GM21367 (cell line): Measurements from ENCODE around the gene LACTB.
A peak's percentile ranks its signal among the peaks of the same experiment; 100 is the strongest.

Experiments
- ATAC-seq: cut with Tn5 transposase; IDR thresholded peaks from one replicate; pipeline ENCODE4 v1.9.1; 2021; ENCODE audit not compliant: unreplicated experiment

Gene LACTB

GRCh38 chr15:63166219-63166618 is 44.6 kb downstream of the LACTB start:
- no peak for ATAC-seq

- ATAC-seq, result no peak
Observed at GRCh38 chr15:63169788-63170187, 48.1 kb downstream of the LACTB start.

- ATAC-seq, result no peak
Observed at GRCh38 chr15:63172376-63172775, 50.7 kb downstream of the LACTB start.

- ATAC-seq, result no peak
Observed at GRCh38 chr15:63172851-63173451, 51.3 kb downstream of the LACTB start.

GRCh38 chr15:63176302-63176701 is 54.6 kb downstream of the LACTB start:
- no peak for ATAC-seq

GRCh38 chr15:63178034-63178433 is 56.4 kb downstream of the LACTB start:
- ATAC-seq, result no peak

DNA sequence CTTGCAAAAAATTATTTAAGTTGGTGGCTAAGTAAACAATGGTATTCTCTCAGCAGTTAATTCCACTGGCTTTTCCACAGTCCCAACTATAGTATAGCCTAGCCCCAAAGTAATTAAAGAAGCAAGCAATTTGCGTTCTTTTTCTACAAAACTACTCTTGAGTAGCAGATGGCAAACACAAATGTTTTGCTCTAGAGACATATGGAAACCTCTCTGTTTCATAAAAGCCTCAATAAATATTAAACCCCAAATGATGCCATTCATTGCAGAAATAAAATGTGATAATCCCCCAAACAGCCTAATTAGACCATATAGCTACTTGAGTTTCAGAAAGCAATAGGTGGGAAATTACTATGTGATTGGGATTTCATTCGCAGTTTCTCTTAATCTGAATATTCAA is 59.1 kb downstream of the LACTB start:
- no peak for ATAC-seq

- ATAC-seq, result no peak
Observed at GRCh38 chr15:63181648-63182047, 60.0 kb downstream of the LACTB start.

DNA sequence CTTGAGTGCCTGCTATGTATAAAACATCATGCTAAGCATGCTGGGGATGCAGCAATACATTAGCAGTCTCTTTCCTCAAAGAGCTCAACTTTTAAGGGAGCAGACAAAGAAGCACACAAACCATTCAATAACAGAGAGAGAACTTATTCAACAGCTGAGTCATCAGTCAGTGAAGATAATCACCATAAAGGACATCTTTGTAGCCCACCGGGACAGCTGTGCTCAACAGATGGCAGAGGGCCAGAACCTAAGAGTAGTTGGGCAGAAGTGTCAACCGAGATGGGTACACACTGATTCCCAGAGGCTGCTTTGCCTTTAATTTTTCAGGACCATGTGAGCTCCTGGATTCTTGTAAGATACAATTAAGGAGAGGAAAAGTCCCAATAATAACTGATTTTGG is 63.5 kb downstream of the LACTB start:
- ATAC-seq, result no peak

DNA sequence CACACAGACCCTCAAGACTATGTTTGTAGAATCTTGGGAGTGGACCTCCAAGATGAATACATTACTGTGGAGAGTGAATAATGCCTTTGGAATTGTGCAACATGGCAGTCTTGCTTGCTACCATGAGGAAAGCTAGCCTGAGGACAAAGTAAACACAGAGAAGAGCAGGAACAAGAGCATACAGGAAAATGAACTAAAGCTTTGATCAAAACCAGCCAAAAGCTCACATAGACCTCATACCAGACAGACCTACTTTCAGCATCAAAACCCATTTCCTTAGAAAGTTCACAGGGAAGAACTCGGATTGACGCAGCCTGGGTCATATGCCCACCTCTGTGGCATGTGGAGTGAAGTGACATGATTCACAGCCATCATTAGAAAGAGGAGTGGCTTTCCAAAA is 64.4 kb downstream of the LACTB start:
- ATAC-seq, result no peak

DNA sequence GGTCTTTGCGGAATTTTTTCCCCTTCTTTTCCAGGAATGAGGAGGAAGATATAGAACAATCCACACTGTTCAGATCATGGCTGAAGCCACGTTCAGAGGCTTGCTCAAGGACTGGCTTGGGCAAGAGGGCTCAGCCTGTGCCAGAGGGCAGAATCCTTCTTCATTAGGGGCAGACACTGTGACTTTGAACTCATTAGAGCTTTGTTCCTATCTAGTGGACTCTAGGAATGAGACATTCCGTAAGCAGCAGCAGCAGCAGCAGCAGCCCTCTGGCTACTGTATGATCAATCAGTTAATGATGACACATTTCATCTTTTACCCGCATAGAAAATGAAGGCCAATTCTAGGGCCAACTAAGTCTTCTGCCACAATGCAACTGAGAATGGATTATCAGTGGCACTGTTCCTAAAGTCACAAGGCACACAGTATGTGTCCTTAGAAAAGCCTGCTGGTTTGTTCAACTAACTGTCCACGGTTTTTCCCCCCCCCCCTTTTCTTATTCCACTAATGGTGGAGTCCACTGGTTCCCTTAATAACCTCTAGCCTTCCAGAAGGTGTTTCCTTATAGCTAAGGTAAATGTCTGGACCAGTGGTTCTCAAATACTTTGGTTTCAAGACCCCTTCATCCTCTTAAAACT is 66.0 kb downstream of the LACTB start:
- ATAC-seq, result no peak

DNA sequence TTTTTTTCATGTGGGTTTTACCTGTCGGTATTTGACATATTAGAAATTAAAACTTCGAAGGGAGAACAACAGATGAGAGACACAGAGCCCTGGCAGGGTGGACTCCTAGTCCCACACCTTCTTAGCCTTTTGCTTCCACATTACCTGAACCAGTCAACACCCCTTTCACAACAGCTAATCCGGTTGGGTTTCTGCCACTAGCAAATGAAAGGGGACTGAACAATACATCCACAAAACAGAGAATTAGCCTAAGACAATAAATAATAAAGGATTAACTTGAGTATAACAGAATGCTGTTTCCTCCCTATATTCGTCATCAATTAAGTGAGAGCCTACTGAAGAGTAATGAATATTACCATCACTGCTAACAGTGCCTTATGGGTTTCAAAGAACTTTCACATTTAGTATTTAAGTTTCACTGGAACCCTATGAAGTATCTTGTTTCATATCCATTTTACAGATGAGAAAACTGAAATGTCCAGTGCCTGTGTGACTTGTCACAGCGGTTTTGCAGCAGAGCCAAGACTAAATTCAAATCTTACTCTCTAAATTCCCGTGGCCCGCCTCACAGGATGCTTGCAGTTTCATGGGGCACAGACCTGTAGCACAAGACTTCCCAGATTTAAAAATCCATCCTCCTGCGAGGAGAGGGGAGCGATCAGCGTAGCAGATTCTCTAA is 66.7 kb downstream of the LACTB start:
- no peak for ATAC-seq

DNA sequence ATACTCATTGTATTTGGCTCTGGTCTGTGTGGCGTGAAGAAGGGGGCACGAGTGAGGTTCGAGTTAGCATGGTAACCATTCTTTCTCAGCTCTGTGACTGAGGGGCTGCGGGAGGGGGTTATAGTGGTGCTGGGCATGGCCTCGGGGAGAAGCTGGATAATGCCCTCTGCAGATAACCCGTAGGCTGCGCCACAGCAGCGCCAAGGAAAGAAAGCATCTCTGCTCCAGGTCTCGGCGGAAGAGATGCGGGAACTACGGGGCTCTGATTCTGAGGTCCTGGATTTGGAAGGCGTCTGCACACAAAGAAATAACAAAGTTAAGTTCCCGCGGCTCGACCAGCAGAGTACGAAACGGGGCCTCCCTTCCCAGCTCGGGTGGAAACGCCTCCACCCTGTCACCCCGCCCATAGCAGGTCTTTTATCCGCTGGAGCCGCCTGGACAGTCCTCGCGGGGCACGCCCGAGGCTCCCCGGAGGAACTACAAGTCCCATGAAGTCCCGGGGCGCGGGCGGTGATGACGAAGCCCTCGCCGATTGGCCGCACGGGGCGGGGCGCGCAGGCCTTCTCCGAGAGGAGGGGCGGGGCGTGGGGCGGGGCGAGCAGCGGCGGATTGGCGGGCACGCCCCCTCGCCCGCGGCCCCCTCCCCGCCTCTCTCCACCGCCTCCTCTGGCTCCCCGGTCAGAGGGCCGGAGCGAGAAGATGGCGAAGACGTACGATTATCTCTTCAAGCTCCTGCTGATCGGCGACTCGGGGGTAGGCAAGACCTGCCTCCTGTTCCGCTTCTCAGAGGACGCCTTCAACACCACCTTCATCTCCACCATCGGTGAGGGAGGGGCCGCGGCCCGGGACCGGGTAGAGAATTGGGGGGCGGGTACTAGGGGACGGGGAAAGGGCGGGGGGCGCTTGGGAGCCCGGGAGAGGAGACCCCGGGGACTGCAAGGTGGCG is 67.5 kb downstream of the LACTB start, which contains the start of gene RAB8B:
Gene RAB8B, plus strand, starts transcription at position 681 of the 946 bp plus-strand sequence. Its CDS starts 19 bp downstream, at position 700.
- ATAC-seq, result peak; percentile 62

DNA sequence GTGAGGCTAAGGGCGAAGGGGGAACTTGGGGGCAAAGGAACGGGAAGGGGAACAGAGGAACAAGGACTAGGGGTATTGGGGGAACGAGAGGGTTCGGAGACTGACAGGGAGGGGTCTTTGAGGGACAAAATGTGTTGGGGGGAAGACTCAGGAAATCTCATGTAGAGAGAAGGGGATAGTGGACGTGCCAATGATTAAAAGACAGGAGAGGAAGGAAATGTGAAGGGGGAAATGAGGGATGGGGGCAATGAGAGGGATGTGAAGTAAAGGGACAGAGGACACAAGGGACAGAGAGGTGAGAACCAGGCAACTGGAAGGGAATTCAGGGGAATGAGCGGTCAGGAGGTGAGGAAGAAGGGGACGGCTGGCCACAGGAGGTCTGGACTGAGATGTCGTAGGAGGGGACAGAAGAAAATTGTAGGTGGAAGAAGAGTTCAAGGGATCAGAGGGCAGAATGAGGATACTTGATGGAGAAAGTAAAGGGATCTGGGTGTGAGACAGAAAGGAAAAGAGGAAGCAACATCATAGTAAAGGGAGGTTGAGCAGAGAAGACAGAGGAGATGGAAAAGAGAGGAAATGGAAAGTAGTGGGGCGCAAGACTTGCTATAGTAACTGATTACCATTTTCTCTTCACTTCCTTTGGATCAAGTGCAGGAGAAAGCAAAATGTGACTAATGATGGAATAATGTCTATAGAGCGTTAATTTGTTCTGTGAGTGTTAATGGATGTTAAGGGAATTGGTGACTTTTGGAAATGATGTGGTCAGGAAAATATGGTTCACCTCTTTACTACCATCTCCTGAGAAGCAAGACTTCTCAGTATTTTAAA is 68.5 kb downstream of the LACTB start:
- no peak for ATAC-seq

DNA sequence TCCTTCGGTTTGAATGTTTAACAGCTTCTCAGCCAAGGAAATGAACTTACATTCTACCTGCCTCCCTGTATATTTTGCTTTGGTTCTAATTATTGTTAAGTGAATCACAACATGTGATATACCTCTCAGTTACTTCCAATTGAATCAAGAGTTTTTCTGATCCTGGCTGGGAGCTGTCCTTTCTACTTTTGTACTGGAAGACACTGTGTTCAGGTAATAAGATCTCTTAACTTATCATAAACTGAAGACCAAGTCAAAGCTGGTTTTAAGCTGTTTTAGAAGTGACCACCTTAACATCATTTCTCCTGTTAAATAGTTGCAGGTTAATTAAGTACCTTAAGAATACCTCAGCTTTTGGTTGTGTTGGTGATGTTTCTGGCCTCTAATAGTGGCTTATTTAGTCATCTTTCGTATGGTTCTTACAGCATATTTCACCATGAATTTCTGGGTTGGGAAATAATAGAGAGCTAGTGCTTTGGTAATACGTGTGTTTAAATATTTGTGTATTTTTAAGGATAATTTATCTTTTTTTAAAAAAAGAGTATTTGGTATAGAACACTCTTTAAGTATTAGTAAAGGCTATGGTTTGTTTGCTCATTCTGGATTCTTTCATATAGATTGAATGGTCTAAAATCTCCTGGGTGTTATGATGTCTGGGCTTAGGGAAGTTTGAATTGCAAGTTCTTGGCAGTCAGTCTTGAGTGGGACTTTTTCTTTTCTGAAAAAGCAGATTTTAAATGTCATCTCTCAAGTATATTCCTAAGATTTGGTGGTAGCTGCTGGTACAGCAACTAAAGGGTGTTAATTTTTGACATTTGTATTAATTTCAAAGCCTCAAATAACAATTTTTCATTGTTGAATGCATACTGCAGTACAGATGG is 69.3 kb downstream of the LACTB start:
- ATAC-seq, result no peak
